Right atrium auricular region (tissue), 2 donors: ENCODE measurements around the gene ACSBG1. TPM values are rescaled to one million over a fixed set of nuclear protein-coding genes. Genes with fewer than 3 reads are reported as not detected.

Source experiments
- DNase-seq: peaks from one replicate; pipeline ENCODE4 v3.0.0-alpha.2; 2019; ENCODE audit warnings: low spot score
- H3K27ac ChIP-seq, 2 donors: fragments of 200-600 bp; sonication (generic); 1 replicate in 1 of 2; 2 replicates in 1 of 2; pipeline ENCODE4 v1.5.1; 2016 to 2019
- H3K27me3 ChIP-seq, 2 donors: fragments of 200-600 bp; sonication (generic); one replicate each; pipeline versions ENCODE4 v1.5.1 to v1.6.0; 2017 to 2019
- H3K36me3 ChIP-seq: fragments of 200-600 bp; sonication (generic); one replicate; pipeline ENCODE4 v1.5.1; 2016
- H3K4me1 ChIP-seq, 2 donors: fragments of 200-600 bp; sonication (generic); one replicate each; pipeline versions ENCODE4 v1.5.1 to v1.6.0; 2017 to 2019
- H3K4me3 ChIP-seq, 2 donors: fragments of 200-600 bp; sonication (generic); 1 replicate in 1 of 2; 2 replicates in 1 of 2; pipeline ENCODE4 v1.5.1; 2017 to 2019; ENCODE audit warnings: mild to moderate bottlenecking in 1 of 2, moderate library complexity in 1 of 2
- H3K9me3 ChIP-seq, 2 donors: fragments of 200-600 bp; sonication (generic); one replicate each; pipeline ENCODE4 v1.5.1; 2019
- CTCF ChIP-seq, 2 donors: fragments of 200-600 bp; sonication (generic); IDR thresholded peaks; one replicate each; pipeline ENCODE4 v1.5.1; 2019; ENCODE audit warnings: antibody characterized with exemption in 2 of 2
- total RNA-seq, 2 donors: library from RNA; depleted of rRNA; stranded (reverse); fragments of >200 nt; gene quantifications; one replicate each; pipeline ENCODE4 v1.1.0, GENCODE V29; 2016

Gene ACSBG1
- total RNA-seq, 2 donors from 2014 or later: not detected

GRCh38 chr15:78272776-78273175 lies 38.4 kb upstream of the ACSBG1 start:
- no peak for DNase-seq
- H3K4me1 ChIP-seq: peaks cover 0 to 1% of the 10 kb centered on the region in 2 donors
- peaks cover 36% of the 10 kb centered on the region for H3K36me3 ChIP-seq
- no peak overlapping the region for H3K4me3 ChIP-seq
- no peaks in the 10 kb centered on the region for H3K27me3 ChIP-seq
- TF ChIP-seq CTCF (IDR thresholded peaks at IDR 0.05): no peak
- H3K9me3 ChIP-seq: no peaks in the 10 kb centered on the region
- H3K27ac ChIP-seq: no peak overlapping the region

GRCh38 chr15:78272316-78272715 lies 38.0 kb upstream of the ACSBG1 start:
- Histone ChIP-seq H3K27ac (no peak overlapping the region), H3K9me3 (no peaks in the 10 kb centered on the region), H3K36me3 (peaks cover 36% of the 10 kb centered on the region), H3K4me3 (no peak overlapping the region), H3K27me3 (no peaks in the 10 kb centered on the region), H3K4me1 (peaks cover 0 to 3% of the 10 kb centered on the region in 2 donors)
- TF ChIP-seq CTCF (IDR thresholded peaks at IDR 0.05): no peak
- DNase-seq: no peak

- TF ChIP-seq CTCF (IDR thresholded peaks at IDR 0.05): no peak
- H3K36me3 ChIP-seq: no peaks in the 10 kb centered on the region
- peaks cover 0 to 21% of the 10 kb centered on the region in 2 donors for H3K4me1 ChIP-seq
- no peaks in the 10 kb centered on the region for H3K9me3 ChIP-seq
- no peaks in the 10 kb centered on the region for H3K27me3 ChIP-seq
- no peak for DNase-seq
- H3K27ac ChIP-seq: peak overlapping the region; percentile 90 to 96
- H3K4me3 ChIP-seq: peak overlapping the region; percentile 3 to 25
These were observed 32.4 kb upstream of the ACSBG1 start for GRCh38 chr15:78266806-78267205.

GRCh38 chr15:78266229-78266628 lies 31.9 kb upstream of the ACSBG1 start:
- no peaks in the 10 kb centered on the region for H3K36me3 ChIP-seq
- peak overlapping the region; percentile 90 to 96 for H3K27ac ChIP-seq
- H3K4me1 ChIP-seq: peaks cover 0 to 21% of the 10 kb centered on the region in 2 donors
- DNase-seq: no peak
- H3K9me3 ChIP-seq: no peaks in the 10 kb centered on the region
- no peaks in the 10 kb centered on the region for H3K27me3 ChIP-seq
- H3K4me3 ChIP-seq: peak overlapping the region; percentile 14 to 25
- no peak for TF ChIP-seq CTCF (IDR thresholded peaks at IDR 0.05)

GRCh38 chr15:78265752-78266224 lies 31.4 kb upstream of the ACSBG1 start:
- no peak for TF ChIP-seq CTCF (IDR thresholded peaks at IDR 0.05)
- Histone ChIP-seq H3K27me3 (no peaks in the 10 kb centered on the region), H3K9me3 (no peaks in the 10 kb centered on the region), H3K36me3 (no peaks in the 10 kb centered on the region), H3K4me1 (peaks cover 0 to 21% of the 10 kb centered on the region in 2 donors), H3K4me3 (peak overlapping the region; percentile 61 to 67), H3K27ac (peak overlapping the region; percentile 90 to 96)
- no peak for DNase-seq

GRCh38 chr15:78265137-78265460 lies 30.7 kb upstream of the ACSBG1 start:
- Histone ChIP-seq H3K4me1 (peaks cover 0 to 21% of the 10 kb centered on the region in 2 donors), H3K4me3 (peak overlapping the region; percentile 61 to 67), H3K27me3 (no peaks in the 10 kb centered on the region), H3K27ac (peak overlapping the region; percentile 90 to 96), H3K9me3 (no peaks in the 10 kb centered on the region), H3K36me3 (no peaks in the 10 kb centered on the region)
- no peak for TF ChIP-seq CTCF (IDR thresholded peaks at IDR 0.05)
- DNase-seq: no peak
